Retinal pigment epithelial cell (primary cell): ENCODE measurements around the gene DGLUCY.

Source experiments
- DNase-seq: peaks from one replicate; pipeline ENCODE4 v3.0.0-alpha.2; 2010; ENCODE audit warnings: low read depth
- H3K4me3 ChIP-seq: 2 replicates; pipeline ENCODE4 v1.5.1; 2011; ENCODE audit warnings: mild to moderate bottlenecking, low read length, control low read depth, moderate library complexity
- TF ChIP-seq, protein P1 (sequence below): conservative IDR thresholded peaks from 2 replicates; pipeline ENCODE4 v1.5.1; 2011; ENCODE audit warnings: low read depth, low read length, control low read depth, inconsistent platforms

Gene DGLUCY

DNA sequence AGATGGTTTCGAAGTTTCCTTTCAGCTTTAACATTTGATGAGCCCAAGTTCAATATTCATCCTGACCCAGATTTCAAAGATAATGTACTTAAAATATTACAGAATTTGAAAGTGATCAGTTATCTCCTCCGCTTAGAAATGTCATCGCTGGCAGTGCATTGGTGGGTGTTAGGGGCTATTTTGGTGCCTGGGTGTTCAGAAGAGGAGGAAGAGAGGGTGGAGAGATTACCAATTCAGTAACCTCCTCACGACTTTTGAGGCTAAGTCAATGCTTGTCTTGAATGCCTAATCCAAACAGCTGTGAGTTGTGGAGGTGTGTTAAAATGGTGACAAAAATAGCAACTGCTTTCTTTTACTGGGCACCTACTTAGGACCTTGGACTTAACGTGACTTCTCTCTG lies 13.8 kb upstream of the DGLUCY start:
- no peak for DNase-seq
- H3K4me3 ChIP-seq = no peak overlapping the region
- TF ChIP-seq, protein P1, sequence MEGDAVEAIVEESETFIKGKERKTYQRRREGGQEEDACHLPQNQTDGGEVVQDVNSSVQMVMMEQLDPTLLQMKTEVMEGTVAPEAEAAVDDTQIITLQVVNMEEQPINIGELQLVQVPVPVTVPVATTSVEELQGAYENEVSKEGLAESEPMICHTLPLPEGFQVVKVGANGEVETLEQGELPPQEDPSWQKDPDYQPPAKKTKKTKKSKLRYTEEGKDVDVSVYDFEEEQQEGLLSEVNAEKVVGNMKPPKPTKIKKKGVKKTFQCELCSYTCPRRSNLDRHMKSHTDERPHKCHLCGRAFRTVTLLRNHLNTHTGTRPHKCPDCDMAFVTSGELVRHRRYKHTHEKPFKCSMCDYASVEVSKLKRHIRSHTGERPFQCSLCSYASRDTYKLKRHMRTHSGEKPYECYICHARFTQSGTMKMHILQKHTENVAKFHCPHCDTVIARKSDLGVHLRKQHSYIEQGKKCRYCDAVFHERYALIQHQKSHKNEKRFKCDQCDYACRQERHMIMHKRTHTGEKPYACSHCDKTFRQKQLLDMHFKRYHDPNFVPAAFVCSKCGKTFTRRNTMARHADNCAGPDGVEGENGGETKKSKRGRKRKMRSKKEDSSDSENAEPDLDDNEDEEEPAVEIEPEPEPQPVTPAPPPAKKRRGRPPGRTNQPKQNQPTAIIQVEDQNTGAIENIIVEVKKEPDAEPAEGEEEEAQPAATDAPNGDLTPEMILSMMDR = no peak

DNA sequence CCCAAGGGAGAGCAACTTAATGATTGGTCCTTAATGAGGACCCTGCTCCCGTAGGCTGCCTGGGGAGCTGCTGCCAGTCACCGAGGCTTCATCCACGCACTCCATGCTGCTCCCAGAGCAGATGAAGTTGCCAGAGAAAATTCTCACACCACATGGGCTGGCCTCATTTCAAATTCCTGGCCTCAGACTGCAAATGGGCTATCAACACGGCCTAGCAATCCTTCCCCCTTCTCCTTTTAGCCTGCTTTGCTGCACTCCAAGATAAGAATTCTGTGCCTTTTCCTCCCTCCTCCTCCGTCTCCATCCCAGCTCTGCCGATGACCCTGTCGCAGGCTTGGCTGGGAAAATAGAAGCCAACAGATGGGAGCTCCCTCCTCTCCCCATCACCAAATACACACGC lies 10.8 kb upstream of the DGLUCY start:
- H3K4me3 ChIP-seq = no peak overlapping the region
- TF ChIP-seq, protein P1 = no peak
- no peak for DNase-seq

DNA sequence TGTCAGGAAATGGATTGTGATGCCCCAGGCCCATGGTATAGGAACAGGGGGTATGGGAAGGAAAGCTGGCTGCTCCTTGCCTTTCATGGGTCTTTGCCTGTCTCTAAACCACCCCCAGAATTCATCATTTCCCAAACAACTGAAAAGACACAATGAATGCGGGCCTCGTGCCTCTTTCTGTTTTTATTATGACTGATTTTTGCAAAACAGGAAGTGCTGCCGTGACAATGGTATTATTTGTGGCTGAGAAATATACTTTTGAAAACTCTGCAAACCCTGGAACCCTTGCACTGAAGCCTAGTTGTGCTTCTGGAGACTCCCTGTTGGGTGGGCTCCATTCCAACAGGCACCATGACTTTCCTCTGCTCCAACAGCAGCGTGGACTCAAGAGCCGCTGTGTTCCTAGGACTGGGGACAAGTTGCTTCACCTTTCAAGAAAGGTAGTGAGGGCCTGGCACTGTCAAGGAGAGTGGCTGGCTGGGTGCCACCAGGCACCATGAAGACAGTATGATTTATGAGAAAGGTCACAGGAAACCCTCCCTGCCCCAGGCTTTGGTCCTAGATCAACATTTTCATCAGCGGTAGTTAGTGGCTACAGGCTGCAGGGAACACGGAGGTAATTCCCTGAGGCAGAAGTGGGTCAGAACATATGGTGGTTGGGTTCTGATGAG lies 4.8 kb upstream of the DGLUCY start:
- no peak overlapping the region for H3K4me3 ChIP-seq
- TF ChIP-seq, protein P1 = no peak
- no peak for DNase-seq

DNA sequence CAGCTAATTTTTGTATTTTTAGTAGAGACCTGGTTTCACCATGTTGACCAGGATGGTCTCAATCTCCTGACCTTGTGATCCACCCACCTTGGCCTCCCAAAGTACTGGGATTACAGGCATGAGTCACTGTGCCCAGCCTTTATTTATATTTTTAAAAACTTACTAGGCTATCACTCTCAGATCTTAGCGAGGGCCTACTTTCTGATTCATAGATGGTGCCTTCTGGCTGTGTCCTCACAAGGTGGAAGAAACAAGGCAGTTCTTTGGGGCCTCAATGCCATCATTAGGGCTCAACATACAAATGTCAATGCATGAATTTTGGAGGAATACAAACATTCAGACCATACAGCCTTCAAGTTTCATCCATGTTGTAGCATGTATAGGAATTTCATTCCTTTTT lies 2.4 kb upstream of the DGLUCY start:
- TF ChIP-seq, protein P1 = no peak
- no peak overlapping the region for H3K4me3 ChIP-seq
- DNase-seq = no peak

DNA sequence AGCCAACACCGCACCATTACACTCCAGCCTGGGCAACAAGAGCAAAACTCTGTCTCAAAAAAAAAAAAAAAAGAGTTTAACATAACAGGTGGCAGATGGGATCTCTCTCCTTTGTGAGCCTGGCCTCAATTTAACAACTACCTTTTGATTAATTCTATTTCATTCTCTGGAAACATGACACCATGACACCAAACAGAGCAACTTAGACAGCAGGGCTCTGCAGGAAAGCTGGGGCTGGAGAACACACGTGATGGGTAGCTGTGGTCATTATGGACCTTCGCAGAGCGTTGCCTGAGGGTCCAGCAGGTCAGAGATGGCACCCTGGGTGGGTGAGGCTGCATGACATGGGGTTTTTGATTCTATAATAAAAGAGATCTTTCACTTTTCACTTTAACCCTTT lies 1.7 kb upstream of the DGLUCY start:
- no peak for DNase-seq
- TF ChIP-seq, protein P1 = no peak

DNA sequence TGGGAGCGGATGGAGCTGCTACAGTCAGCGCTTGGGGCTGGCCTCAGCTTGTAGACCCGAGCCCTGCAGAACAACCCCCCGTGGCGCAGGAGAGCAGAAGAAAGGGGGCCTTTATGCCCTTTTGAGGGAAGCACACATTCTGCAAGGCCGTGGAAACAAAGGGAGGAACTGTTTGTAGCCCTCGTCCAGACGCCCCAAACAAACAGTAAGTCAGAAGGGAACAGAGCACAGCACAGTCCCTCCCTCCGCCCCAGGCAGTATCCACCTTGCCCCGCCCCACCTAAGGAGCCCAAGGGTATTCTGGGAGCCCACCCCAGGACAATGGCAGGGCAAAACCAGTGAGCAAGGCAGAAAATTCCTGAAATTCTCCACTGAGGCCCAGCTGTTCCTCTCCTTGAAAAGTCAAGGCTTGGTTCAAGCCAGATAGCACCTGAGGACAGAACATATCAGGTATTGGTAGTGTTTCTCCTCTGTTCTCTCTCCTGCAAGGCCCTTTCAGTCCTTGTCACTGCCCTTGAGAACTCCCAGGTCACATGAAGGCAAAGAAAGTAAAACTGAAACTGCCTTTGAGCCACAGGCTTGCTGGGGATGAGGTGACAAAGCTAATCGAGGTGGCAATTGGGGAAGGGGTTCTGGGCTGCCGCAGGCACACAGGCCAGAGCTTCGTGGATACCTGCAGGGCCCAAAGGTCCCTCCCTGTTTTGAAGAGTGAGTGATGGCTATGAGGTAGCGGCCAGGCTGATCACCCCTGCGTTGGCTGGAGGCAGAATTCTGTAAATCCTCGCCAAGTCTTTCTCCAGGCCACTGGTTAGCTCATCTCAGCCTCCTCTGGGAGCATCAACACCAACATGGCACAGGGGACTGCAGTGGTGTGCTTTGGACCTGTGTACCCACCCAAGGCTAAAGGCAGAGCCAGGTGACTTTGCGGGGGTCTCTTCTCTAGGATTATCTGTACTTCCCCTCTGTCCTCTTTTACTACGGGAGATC lies 499 bp downstream of the DGLUCY start:
- TF ChIP-seq, protein P1 = no peak
- H3K4me3 ChIP-seq = peak overlapping the region; percentile 64
- no peak for DNase-seq

More for the DNA sequence above, 1.7 kb upstream of the DGLUCY start:
- no peak overlapping the region for H3K4me3 ChIP-seq
